H1 (cell line): Measurements from ENCODE around the gene PLXNA4. TPM values are rescaled to one million over a fixed set of nuclear protein-coding genes. Genes with fewer than 3 reads are reported as not detected.

Experiments used
- CTCF ChIA-PET: fragments of 300-600 bp; sonication (Branson Sonifier 250); formaldehyde crosslinking; loops from one replicate; lab custom pipeline; 2021; ENCODE audit not compliant: partially characterized antibody; lab: Charles Lee
- POLR2A ChIA-PET: fragments of 300-600 bp; sonication (Branson Sonifier 250); formaldehyde crosslinking; loops from one replicate; lab custom pipeline; 2021; ENCODE audit warnings: inconsistent platforms; ENCODE audit not compliant: partially characterized antibody; lab: Charles Lee
- DNase-seq, 2 experiments: peaks; one replicate each; pipeline versions ENCODE4 v3.0.0 to v3.0.0-alpha.2; 2010 to 2022; ENCODE audit warnings: low spot score in 2 of 2, low read depth in 1 of 2, mixed read lengths in 1 of 2
- FAIRE-seq: peaks from 2 replicates; lab custom pipeline; 2011; peaks lifted over from hg19 to GRCh38; lab: Jason Lieb, UNC
- H2AFZ ChIP-seq: 2 replicates; pipeline ENCODE4 v1.8.1; 2012; ENCODE audit warnings: low read length, inconsistent platforms
- H2AK5ac ChIP-seq: 2 replicates; pipeline ENCODE4 v1.6.1; 2013; ENCODE audit warnings: low read depth, low read length
- H2BK120ac ChIP-seq: replicated peaks from 2 replicates; pipeline ENCODE3; 2013; ENCODE audit warnings: low read depth, low read length, inconsistent platforms
- H2BK12ac ChIP-seq: 2 replicates; pipeline ENCODE4 v1.6.1; 2013; ENCODE audit warnings: low read depth, low read length
- H2BK15ac ChIP-seq: 2 replicates; pipeline ENCODE4 v1.6.1; 2013; ENCODE audit warnings: low read length
- H2BK20ac ChIP-seq: 2 replicates; pipeline ENCODE4 v1.6.1; 2013; ENCODE audit warnings: low read length
- H2BK5ac ChIP-seq: 2 replicates; pipeline ENCODE4 v1.6.1; 2013; ENCODE audit warnings: low read depth, low read length
- H3K14ac ChIP-seq: 2 replicates; pipeline ENCODE4 v1.6.1; 2013; ENCODE audit warnings: inconsistent platforms; ENCODE audit not compliant: insufficient read length
- H3K18ac ChIP-seq: 2 replicates; pipeline ENCODE4 v1.6.1; 2013; ENCODE audit warnings: low read length; ENCODE audit errors: extremely low read depth
- H3K23ac ChIP-seq: 2 replicates; pipeline ENCODE4 v1.6.1; 2013; ENCODE audit warnings: inconsistent platforms; ENCODE audit not compliant: insufficient read length
- H3K23me2 ChIP-seq: 2 replicates; pipeline ENCODE4 v1.6.1; 2013; ENCODE audit warnings: low read depth, low read length
- H3K27ac ChIP-seq: 2 replicates; pipeline ENCODE4 v1.6.1; 2011; ENCODE audit warnings: low read depth, low read length, inconsistent platforms
- H3K27me3 ChIP-seq, 4 experiments: replicated peaks in 1 of 4; 1 replicate in 1 of 4; 2 replicates in 3 of 4; pipeline versions ENCODE4 v1.6.1 to v1.8.1; 2011 to 2013; ENCODE audit warnings: low read length in 3 of 4, mild to moderate bottlenecking in 3 of 4, inconsistent platforms in 2 of 4, mixed read lengths in 2 of 4, moderate library complexity in 1 of 4; ENCODE audit not compliant: control insufficient read depth in 3 of 4, insufficient read depth in 3 of 4; ENCODE audit errors: extremely low read depth in 1 of 4
- H3K36me3 ChIP-seq, 4 experiments: 2 replicates each; pipeline versions ENCODE4 v1.6.1 to v1.8.1; 2011 to 2013; ENCODE audit warnings: mild to moderate bottlenecking in 4 of 4, low read length in 3 of 4, moderate library complexity in 2 of 4, control low read depth in 1 of 4, inconsistent platforms in 1 of 4; ENCODE audit not compliant: insufficient read depth in 4 of 4, control insufficient read depth in 2 of 4
- H3K4ac ChIP-seq: replicated peaks from 2 replicates; pipeline ENCODE3; 2013; ENCODE audit warnings: low read length, low read depth, mixed read lengths, inconsistent platforms; ENCODE audit not compliant: insufficient read length
- H3K4me1 ChIP-seq, 4 experiments: replicated peaks in 1 of 4; 1 replicate in 1 of 4; 2 replicates in 3 of 4; pipeline versions ENCODE4 v1.6.1 to v1.8.1; 2011 to 2013; ENCODE audit warnings: low read length in 3 of 4, inconsistent platforms in 2 of 4, mixed read lengths in 1 of 4; ENCODE audit not compliant: insufficient read depth in 4 of 4, control insufficient read depth in 3 of 4
- H3K4me2 ChIP-seq, 2 experiments: 2 replicates each; pipeline versions ENCODE4 v1.6.1 to v1.8.1; 2011 to 2013; ENCODE audit warnings: low read depth in 2 of 2, low read length in 2 of 2, control low read depth in 1 of 2, inconsistent platforms in 1 of 2, mild to moderate bottlenecking in 1 of 2; ENCODE audit not compliant: insufficient read depth in 1 of 2
- H3K4me3 ChIP-seq, 4 experiments: fragments of 200-600, 300-600 bp in 1 of 4; sonication (generic), shearing (Covaris generic), sonication (Bioruptor Twin) in 1 of 4; 2 replicates each; pipeline versions ENCODE4 v1.5.1 to v1.8.1; 2011 to 2016; ENCODE audit warnings: low read length in 4 of 4, low read depth in 3 of 4, control low read depth in 2 of 4, inconsistent platforms in 2 of 4, mild to moderate bottlenecking in 2 of 4, mixed read lengths in 1 of 4, moderate library complexity in 1 of 4; ENCODE audit not compliant: insufficient read depth in 2 of 4; ENCODE audit errors: extremely low read depth in 1 of 4
- H3K56ac ChIP-seq: replicated peaks from 2 replicates; pipeline ENCODE3; 2013; ENCODE audit warnings: low read depth, mild to moderate bottlenecking, mixed read lengths, low read length, inconsistent platforms; ENCODE audit not compliant: insufficient read length
- H3K79me1 ChIP-seq: 2 replicates; pipeline ENCODE4 v1.6.1; 2013; ENCODE audit warnings: low read depth, low read length, control low read depth
- H3K79me2 ChIP-seq, 2 experiments: 2 replicates each; pipeline versions ENCODE4 v1.6.1 to v1.8.1; 2012 to 2013; ENCODE audit warnings: low read length in 2 of 2, mild to moderate bottlenecking in 2 of 2, inconsistent platforms in 1 of 2; ENCODE audit not compliant: insufficient read depth in 2 of 2, control insufficient read depth in 1 of 2
- H3K9ac ChIP-seq, 4 experiments: replicated peaks in 1 of 4; 1 replicate in 1 of 4; 2 replicates in 3 of 4; pipeline versions ENCODE4 v1.6.1 to v1.8.1; 2011 to 2013; ENCODE audit warnings: low read depth in 3 of 4, low read length in 3 of 4, control low read depth in 2 of 4, mild to moderate bottlenecking in 2 of 4, moderate library complexity in 2 of 4, inconsistent platforms in 1 of 4; ENCODE audit errors: extremely low read depth in 1 of 4
- H3K9me3 ChIP-seq, 2 experiments: 2 replicates each; pipeline versions ENCODE4 v1.6.1 to v1.8.1; 2012 to 2013; ENCODE audit warnings: mild to moderate bottlenecking in 2 of 2, moderate library complexity in 2 of 2, control low read depth in 1 of 2, inconsistent platforms in 1 of 2, low read depth in 1 of 2, low read length in 1 of 2, mixed read lengths in 1 of 2; ENCODE audit not compliant: insufficient read depth in 2 of 2
- H4K20me1 ChIP-seq, 2 experiments: replicated peaks in 1 of 2; 2 replicates each; pipeline versions ENCODE3 to v1.8.1; 2011 to 2013; ENCODE audit warnings: inconsistent platforms in 2 of 2, low read length in 2 of 2, mild to moderate bottlenecking in 1 of 2; ENCODE audit not compliant: insufficient read depth in 2 of 2, control insufficient read depth in 1 of 2
- H4K5ac ChIP-seq: 2 replicates; pipeline ENCODE4 v1.6.1; 2013; ENCODE audit warnings: low read length, low read depth, mixed read lengths, inconsistent platforms; ENCODE audit not compliant: insufficient read length
- H4K8ac ChIP-seq: 2 replicates; pipeline ENCODE4 v1.8.0; 2013; ENCODE audit warnings: mild to moderate bottlenecking, moderate library complexity, low read length, inconsistent platforms; ENCODE audit not compliant: insufficient read depth; ENCODE audit errors: extremely low read depth
- H4K91ac ChIP-seq: replicated peaks from 2 replicates; pipeline ENCODE3; 2013; ENCODE audit warnings: low read length, mixed read lengths, inconsistent platforms; ENCODE audit not compliant: insufficient read length
- CBX8 ChIP-seq: fragments of 300-800, 300-1000 bp; sonication (generic); IDR thresholded peaks from 2 replicates; pipeline ENCODE4 v1.7.1; 2016; ENCODE audit warnings: low read depth, low read length, borderline replicate concordance
- CTBP2 ChIP-seq: IDR thresholded peaks from 2 replicates; pipeline ENCODE4 v1.7.0; 2011; ENCODE audit warnings: borderline replicate concordance, mild to moderate bottlenecking, moderate library complexity, mixed read lengths, low read length; ENCODE audit not compliant: insufficient read depth, insufficient read length
- GABPA ChIP-seq: IDR thresholded peaks from 2 replicates; pipeline ENCODE4 v1.6.1; 2011; ENCODE audit warnings: mild to moderate bottlenecking, low read length, moderate library complexity, borderline replicate concordance; ENCODE audit not compliant: insufficient read depth
- HDAC6 ChIP-seq: IDR thresholded peaks from one replicate; pipeline ENCODE4 v1.7.1; 2012; ENCODE audit warnings: low read depth, mild to moderate bottlenecking, inconsistent platforms, low read length, moderate library complexity
- KDM5A ChIP-seq: fragments of 200-600 bp; IDR thresholded peaks from 2 replicates; pipeline ENCODE4 v1.7.1; 2012; ENCODE audit warnings: mild to moderate bottlenecking, low read length, inconsistent platforms, mixed read lengths
- PHF8 ChIP-seq: fragments of 200-600 bp; sonication (generic); conservative IDR thresholded peaks from 2 replicates; pipeline ENCODE4 v1.7.1; 2012; ENCODE audit warnings: low read depth, mild to moderate bottlenecking, inconsistent platforms, low read length, moderate library complexity
- SP2 ChIP-seq: IDR thresholded peaks from 2 replicates; pipeline ENCODE4 v1.6.1; 2012; ENCODE audit warnings: mild to moderate bottlenecking, low read length, inconsistent platforms
- ZNF274 ChIP-seq: IDR thresholded peaks from 2 replicates; pipeline ENCODE4 v1.7.0; 2012; ENCODE audit warnings: low read length, borderline replicate concordance; ENCODE audit errors: extremely low read depth
- WGBS, 2 experiments: shearing (Covaris generic) in 1 of 2; methylation state at CpG; one replicate each; pipeline versions ENCODE4 v1.1.6 to v1.1.7; 2013 to 2015; ENCODE audit warnings: low lambda C conversion rate in 2 of 2, mixed read lengths in 2 of 2, inconsistent platforms in 1 of 2, low coverage in 1 of 2, missing lambda C conversion rate in 1 of 2; ENCODE audit not compliant: insufficient replicate concordance in 2 of 2, insufficient coverage in 1 of 2, insufficient read length in 1 of 2; ENCODE audit errors: extremely low coverage in 1 of 2, missing lambda C conversion rate in 1 of 2; 5-methylcytosine and 5-hydroxymethylcytosine counted together
- polyA plus RNA-seq, 7 experiments: library from polyadenylated mRNA; depleted of rRNA in 3 of 7; stranded (reverse) in 5 of 7; unstranded in 2 of 7; fragments of >200 nt in 5 of 7; fragments of 200-250 nt in 2 of 7; gene quantifications; 1 replicate in 5 of 7; 2 replicates in 1 of 7; 4 replicates in 1 of 7; pipeline versions ENCODE4 v1.2.1 to v1.2.3, GENCODE V29; 2011 to 2013; ENCODE audit warnings: missing spikeins in 2 of 7, mixed read lengths in 2 of 7
- total RNA-seq: library from RNA; stranded (reverse); fragmentation: NEBNext Ultra II Directional; extraction: Animal tissue kit (Norgen Biotek cat#: 25700); gene quantifications from 2 replicates; pipeline ENCODE4 v1.2.1, GENCODE V29; 2021
- TF ChIP-seq, protein P1 (sequence below), 3 experiments: IDR thresholded peaks; 1 replicate in 2 of 3; 2 replicates in 1 of 3; pipeline versions ENCODE4 v1.5.1 to v1.6.1; 2011; ENCODE audit warnings: low read length in 3 of 3, mild to moderate bottlenecking in 3 of 3, inconsistent platforms in 2 of 3, low read depth in 1 of 3, moderate library complexity in 1 of 3; ENCODE audit not compliant: insufficient read depth in 1 of 3; ENCODE audit errors: control extremely low read depth in 1 of 3
- TF ChIP-seq, protein P2 (sequence below): IDR thresholded peaks from 2 replicates; pipeline ENCODE4 v1.6.1; 2012; ENCODE audit warnings: inconsistent platforms

Gene PLXNA4
- total and polyA plus RNA-seq, 2 of the 8 experiments (the other 6 are each of a cell fraction or from before 2014, with no cell fraction given) = 0.76 to 0.79 TPM

DNA sequence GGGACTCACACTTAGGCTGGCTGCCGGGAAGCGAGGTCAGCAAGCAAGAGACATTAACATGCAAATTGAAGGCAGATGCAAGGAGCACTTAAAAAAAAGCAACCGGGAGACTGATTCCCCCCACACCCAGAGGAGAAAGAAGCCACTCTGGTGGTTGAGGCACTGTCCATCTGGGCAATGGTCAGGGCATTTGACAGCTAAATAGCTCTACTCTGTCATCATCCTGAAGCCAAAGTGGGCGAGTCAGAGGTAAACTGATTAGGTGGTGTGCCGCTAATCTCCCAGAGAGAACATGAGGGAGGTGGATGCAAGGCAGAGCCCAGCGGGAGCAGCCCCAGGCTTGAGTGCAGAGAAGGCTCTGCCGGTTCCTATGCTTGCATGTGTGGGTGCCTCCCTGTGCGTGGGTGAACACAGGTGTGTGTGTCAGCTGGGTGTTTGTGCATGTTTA lies 100.6 kb downstream of the PLXNA4 start:
- H3K79me1 ChIP-seq = no peaks in the 10 kb centered on the region
- H3K23ac ChIP-seq = no peak overlapping the region
- no peak overlapping the region for H2BK20ac ChIP-seq
- no peaks in the 10 kb centered on the region for H3K79me2 ChIP-seq
- H4K20me1 ChIP-seq = no peaks in the 10 kb centered on the region
- peak overlapping the region; percentile 88 for H2AFZ ChIP-seq
- peaks cover 1% of the 10 kb centered on the region; the same call in 1 of the 2 replicates for H3K23me2 ChIP-seq
- DNase-seq (peak in 1 of 2 experiments; percentile 54), FAIRE-seq (no peak)
- H3K4ac ChIP-seq = no peak overlapping the region
- H3K56ac ChIP-seq = no peak overlapping the region
- no peak overlapping the region for H4K5ac ChIP-seq
- H3K4me3 ChIP-seq = peak overlapping the region in 1 of 4 experiments; percentile 39; a peak in 2 of 8 replicates
- peaks cover 6 to 21% (median 7%) of the 10 kb centered on the region in 4 experiments for H3K4me1 ChIP-seq
- no peak overlapping the region for H2BK120ac ChIP-seq
- no peak overlapping the region for H2AK5ac ChIP-seq
- H3K4me2 ChIP-seq = peak overlapping the region; percentile 57 to 63
- H3K9ac ChIP-seq = no peak overlapping the region
- no peaks in the 10 kb centered on the region for H3K9me3 ChIP-seq
- H3K36me3 ChIP-seq = no peaks in the 10 kb centered on the region
- H3K27me3 ChIP-seq = no peaks in the 10 kb centered on the region
- no peak overlapping the region for H4K91ac ChIP-seq
- 29% methylated on average over 8 of the region's 8 CpGs; no CpG with 5 or more reads in 1 of the 2 experiments for WGBS, 2 experiments
- H4K8ac ChIP-seq = no peak overlapping the region
- no peak overlapping the region for H2BK15ac ChIP-seq
- H2BK5ac ChIP-seq = no peak overlapping the region
- ChIA-PET POLR2A (no interaction called here), CTCF (interaction anchor here (0.6 to 2.8 kb wide), 15 partner anchors 9 to 206 kb away, joined by 3 to 10 read pairs (median 4); no protein-coding TSS in a partner anchor)
- H3K14ac ChIP-seq = no peak overlapping the region
- H3K18ac ChIP-seq = no peak overlapping the region
- H2BK12ac ChIP-seq = peak overlapping the region; percentile 19; the same call in 1 of the 2 replicates
- H3K27ac ChIP-seq = no peak overlapping the region
- TF ChIP-seq HDAC6 = no peak
- TF ChIP-seq ZNF274 = no peak
- no peak for TF ChIP-seq CBX8
- TF ChIP-seq, protein P1, sequence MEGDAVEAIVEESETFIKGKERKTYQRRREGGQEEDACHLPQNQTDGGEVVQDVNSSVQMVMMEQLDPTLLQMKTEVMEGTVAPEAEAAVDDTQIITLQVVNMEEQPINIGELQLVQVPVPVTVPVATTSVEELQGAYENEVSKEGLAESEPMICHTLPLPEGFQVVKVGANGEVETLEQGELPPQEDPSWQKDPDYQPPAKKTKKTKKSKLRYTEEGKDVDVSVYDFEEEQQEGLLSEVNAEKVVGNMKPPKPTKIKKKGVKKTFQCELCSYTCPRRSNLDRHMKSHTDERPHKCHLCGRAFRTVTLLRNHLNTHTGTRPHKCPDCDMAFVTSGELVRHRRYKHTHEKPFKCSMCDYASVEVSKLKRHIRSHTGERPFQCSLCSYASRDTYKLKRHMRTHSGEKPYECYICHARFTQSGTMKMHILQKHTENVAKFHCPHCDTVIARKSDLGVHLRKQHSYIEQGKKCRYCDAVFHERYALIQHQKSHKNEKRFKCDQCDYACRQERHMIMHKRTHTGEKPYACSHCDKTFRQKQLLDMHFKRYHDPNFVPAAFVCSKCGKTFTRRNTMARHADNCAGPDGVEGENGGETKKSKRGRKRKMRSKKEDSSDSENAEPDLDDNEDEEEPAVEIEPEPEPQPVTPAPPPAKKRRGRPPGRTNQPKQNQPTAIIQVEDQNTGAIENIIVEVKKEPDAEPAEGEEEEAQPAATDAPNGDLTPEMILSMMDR (IDR thresholded peaks at IDR 0.05; ENCODE audit: control extremely low read depth in 1 of 3, insufficient read depth in 1 of 3, low read depth in 1 of 3, low read length in 3 of 3) = no peak
- TF ChIP-seq, protein P2, sequence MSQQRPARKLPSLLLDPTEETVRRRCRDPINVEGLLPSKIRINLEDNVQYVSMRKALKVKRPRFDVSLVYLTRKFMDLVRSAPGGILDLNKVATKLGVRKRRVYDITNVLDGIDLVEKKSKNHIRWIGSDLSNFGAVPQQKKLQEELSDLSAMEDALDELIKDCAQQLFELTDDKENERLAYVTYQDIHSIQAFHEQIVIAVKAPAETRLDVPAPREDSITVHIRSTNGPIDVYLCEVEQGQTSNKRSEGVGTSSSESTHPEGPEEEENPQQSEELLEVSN = no peak
- no peak for TF ChIP-seq GABPA
- TF ChIP-seq KDM5A = no peak
- TF ChIP-seq CTBP2 = no peak
- TF ChIP-seq PHF8 = no peak
- no peak for TF ChIP-seq SP2
